Activated naive CD8-positive, alpha-beta T cell treated with anti-CD3 and anti-CD28 coated beads for 36 hours (primary cell): ENCODE measurements around the gene BHLHE40. TPM values are rescaled to one million over a fixed set of nuclear protein-coding genes. Genes with fewer than 3 reads are reported as not detected.

Experiments
- DNase-seq: peaks from one replicate; pipeline ENCODE4 v3.0.0; 2021
- H3K27ac Mint-ChIP-seq: one replicate; pipeline ENCODE4 v1.8.0; 2022; ENCODE audit warnings: mild to moderate bottlenecking, moderate library complexity, mixed read lengths
- H3K27me3 Mint-ChIP-seq: one replicate; pipeline ENCODE4 v1.8.0; 2022; ENCODE audit warnings: mild to moderate bottlenecking, mixed read lengths
- H3K36me3 Mint-ChIP-seq: one replicate; pipeline ENCODE4 v1.8.0; 2021; ENCODE audit warnings: mild to moderate bottlenecking, mixed read lengths
- H3K4me1 Mint-ChIP-seq: one replicate; pipeline ENCODE4 v1.8.0; 2021; ENCODE audit warnings: mixed read lengths
- H3K4me3 Mint-ChIP-seq: one replicate; pipeline ENCODE4 v1.8.0; 2022; ENCODE audit warnings: mild to moderate bottlenecking, moderate library complexity, mixed read lengths
- H3K9me3 Mint-ChIP-seq: one replicate; pipeline ENCODE4 v1.8.0; 2022; ENCODE audit warnings: mixed read lengths
- total RNA-seq, 2 experiments: library from RNA; stranded (reverse); gene quantifications; one replicate each; pipeline ENCODE4 v1.2.3, GENCODE V29; 2021

BHLHE40 gene
- total RNA-seq: 100 to 1,000 TPM; 292 to 294 TPM

DNA sequence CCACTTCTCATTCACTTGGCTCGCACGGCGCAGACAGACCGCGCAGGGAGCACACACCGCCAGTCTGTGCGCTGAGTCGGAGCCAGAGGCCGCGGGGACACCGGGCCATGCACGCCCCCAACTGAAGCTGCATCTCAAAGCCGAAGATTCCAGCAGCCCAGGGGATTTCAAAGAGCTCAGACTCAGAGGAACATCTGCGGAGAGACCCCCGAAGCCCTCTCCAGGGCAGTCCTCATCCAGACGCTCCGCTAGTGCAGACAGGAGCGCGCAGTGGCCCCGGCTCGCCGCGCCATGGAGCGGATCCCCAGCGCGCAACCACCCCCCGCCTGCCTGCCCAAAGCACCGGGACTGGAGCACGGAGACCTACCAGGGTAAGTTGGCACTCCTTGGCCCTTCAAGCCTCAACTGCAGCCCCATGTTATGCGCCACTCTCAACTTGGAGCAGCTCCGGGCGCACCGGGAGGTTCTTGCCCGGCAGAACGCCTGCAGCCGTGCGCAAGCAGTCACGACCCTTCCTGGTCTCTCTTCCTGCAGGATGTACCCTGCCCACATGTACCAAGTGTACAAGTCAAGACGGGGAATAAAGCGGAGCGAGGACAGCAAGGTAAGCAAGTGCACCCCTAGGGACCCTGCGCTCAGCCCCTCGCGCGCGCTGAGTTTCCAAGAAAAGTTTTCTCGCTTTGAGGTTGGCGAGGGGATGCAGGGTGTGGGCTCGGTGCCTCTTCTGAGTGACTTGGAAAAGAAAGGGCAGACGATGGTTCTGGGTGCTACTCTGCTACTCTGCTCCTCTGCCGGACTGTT, at the start of gene BHLHE40:
Gene BHLHE40, plus strand, starts transcription at position 10 of the 801 bp plus-strand sequence. Its CDS starts 282 bp downstream, at position 292.
- Mint-ChIP-seq H3K27me3 (peaks cover 16% of the 10 kb centered on the region), H3K36me3 (peaks cover 57% of the 10 kb centered on the region), H3K4me1 (peaks cover 46% of the 10 kb centered on the region), H3K4me3 (peak within 1 kb of the TSS; percentile 99), H3K27ac (peak within 1 kb of the TSS; percentile 99), H3K9me3 (no peaks in the 10 kb centered on the region)
- no peak for DNase-seq

- H3K27ac Mint-ChIP-seq: no peak overlapping the region
- H3K27me3 Mint-ChIP-seq: no peaks in the 10 kb centered on the region
- H3K4me3 Mint-ChIP-seq: no peak overlapping the region
- H3K36me3 Mint-ChIP-seq: no peaks in the 10 kb centered on the region
- peaks cover 27% of the 10 kb centered on the region for H3K4me1 Mint-ChIP-seq
- no peak for DNase-seq
- peaks cover 3% of the 10 kb centered on the region for H3K9me3 Mint-ChIP-seq
Measured at GRCh38 chr3:4930501-4930900, 48.7 kb upstream of the BHLHE40 start.

- Mint-ChIP-seq H3K27ac (no peak overlapping the region), H3K4me3 (no peak overlapping the region), H3K36me3 (no peaks in the 10 kb centered on the region), H3K9me3 (no peaks in the 10 kb centered on the region), H3K27me3 (no peaks in the 10 kb centered on the region), H3K4me1 (peaks cover 20% of the 10 kb centered on the region)
- DNase-seq: no peak
Measured at GRCh38 chr3:4934050-4934449, 45.2 kb upstream of the BHLHE40 start.

DNA sequence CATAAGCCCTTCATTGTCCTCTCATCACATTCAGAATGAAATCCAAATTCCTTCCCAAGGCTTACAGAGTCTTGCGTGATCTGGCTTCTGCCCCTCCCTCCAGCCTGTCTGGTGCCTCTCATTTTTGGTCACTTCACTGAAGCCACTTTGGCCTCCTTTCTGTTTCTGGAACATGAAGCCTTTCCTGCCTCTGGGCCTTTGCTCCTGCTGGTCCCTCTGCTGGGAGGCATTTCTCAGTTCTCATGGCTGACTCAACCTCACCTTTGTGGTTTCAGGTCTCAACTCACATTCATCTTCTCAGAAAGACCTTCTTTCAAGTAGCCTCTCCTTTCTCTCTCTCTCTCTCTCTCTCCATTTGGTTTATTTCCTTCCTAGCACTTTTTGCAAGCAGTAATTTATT, 43.9 kb upstream of the BHLHE40 start:
- no peak overlapping the region for H3K27ac Mint-ChIP-seq

DNA sequence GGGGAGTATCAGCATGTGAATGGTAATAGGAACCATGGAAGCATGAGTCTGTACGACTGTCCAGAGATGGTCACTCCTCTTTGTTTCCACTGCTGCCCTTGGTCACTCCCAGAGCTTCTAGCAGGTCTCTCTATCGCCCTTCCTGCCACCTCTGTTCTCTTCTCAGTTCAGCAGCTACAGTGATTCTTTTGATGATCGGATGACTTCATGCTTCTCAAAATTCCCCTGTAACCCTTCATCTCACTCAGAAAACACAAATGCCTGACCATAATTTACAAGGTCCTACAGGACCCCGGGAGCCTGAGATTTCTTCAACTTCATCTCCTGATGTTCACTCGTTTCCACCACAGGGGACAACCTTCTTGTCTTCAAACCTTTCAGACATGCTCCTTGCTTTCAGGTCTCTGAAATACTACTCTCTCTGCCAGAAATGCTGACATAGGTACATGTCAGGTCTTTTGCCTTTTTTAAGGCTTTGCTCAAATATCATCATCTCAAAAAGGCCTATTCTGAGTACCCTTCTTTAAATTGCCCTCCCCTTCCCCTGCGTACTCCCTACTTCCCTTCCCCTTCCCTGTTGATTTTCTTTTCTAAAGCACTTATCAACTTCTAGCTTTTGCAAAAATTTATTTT, 42.1 kb upstream of the BHLHE40 start:
- H3K36me3 Mint-ChIP-seq: peaks cover 2% of the 10 kb centered on the region
- no peaks in the 10 kb centered on the region for H3K9me3 Mint-ChIP-seq
- no peaks in the 10 kb centered on the region for H3K27me3 Mint-ChIP-seq
- peaks cover 18% of the 10 kb centered on the region for H3K4me1 Mint-ChIP-seq
- H3K27ac Mint-ChIP-seq: no peak overlapping the region
- no peak overlapping the region for H3K4me3 Mint-ChIP-seq
- no peak for DNase-seq

More for the DNA sequence above, 43.9 kb upstream of the BHLHE40 start:
- Mint-ChIP-seq H3K36me3 (peaks cover 2% of the 10 kb centered on the region), H3K9me3 (no peaks in the 10 kb centered on the region), H3K27me3 (no peaks in the 10 kb centered on the region), H3K4me3 (no peak overlapping the region), H3K4me1 (peaks cover 18% of the 10 kb centered on the region)
- DNase-seq: peak; percentile 26

- H3K36me3 Mint-ChIP-seq: peaks cover 2% of the 10 kb centered on the region
- H3K27ac Mint-ChIP-seq: no peak overlapping the region
- peaks cover 20% of the 10 kb centered on the region for H3K4me1 Mint-ChIP-seq
- DNase-seq: no peak
- no peaks in the 10 kb centered on the region for H3K27me3 Mint-ChIP-seq
- H3K4me3 Mint-ChIP-seq: no peak overlapping the region
- H3K9me3 Mint-ChIP-seq: no peaks in the 10 kb centered on the region
Measured at GRCh38 chr3:4938281-4938982, 40.8 kb upstream of the BHLHE40 start.

DNA sequence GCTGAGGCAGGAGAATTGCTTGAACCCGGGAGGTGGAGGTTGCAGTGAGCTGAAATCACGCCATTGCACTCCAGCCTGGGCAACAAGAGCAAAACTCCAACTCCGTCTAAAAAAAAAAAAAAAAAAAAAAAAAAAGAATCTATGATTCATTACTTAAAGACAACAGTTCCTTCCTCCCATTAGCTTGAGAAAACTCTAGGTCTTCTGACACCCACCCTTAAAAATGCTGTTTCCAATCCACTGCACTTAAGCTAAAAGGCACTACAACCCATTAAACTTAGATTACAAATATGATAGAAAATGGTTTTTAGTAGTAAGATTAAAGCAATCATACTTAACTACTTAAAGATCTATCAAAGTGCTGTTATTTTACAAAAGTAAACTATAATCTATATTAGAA, 40.0 kb upstream of the BHLHE40 start:
- Mint-ChIP-seq H3K4me1 (peaks cover 24% of the 10 kb centered on the region), H3K9me3 (no peaks in the 10 kb centered on the region), H3K27me3 (no peaks in the 10 kb centered on the region), H3K36me3 (peaks cover 2% of the 10 kb centered on the region), H3K4me3 (no peak overlapping the region), H3K27ac (no peak overlapping the region)
- DNase-seq: no peak

GRCh38 chr3:4940985-4941384, 38.3 kb upstream of the BHLHE40 start:
- Mint-ChIP-seq H3K27ac (no peak overlapping the region), H3K4me1 (peaks cover 15% of the 10 kb centered on the region), H3K4me3 (no peak overlapping the region), H3K9me3 (no peaks in the 10 kb centered on the region), H3K27me3 (no peaks in the 10 kb centered on the region), H3K36me3 (peaks cover 2% of the 10 kb centered on the region)
- DNase-seq: no peak

- Mint-ChIP-seq H3K4me3 (no peak overlapping the region), H3K9me3 (no peaks in the 10 kb centered on the region), H3K36me3 (peaks cover 2% of the 10 kb centered on the region), H3K4me1 (peaks cover 8% of the 10 kb centered on the region), H3K27me3 (no peaks in the 10 kb centered on the region), H3K27ac (no peak overlapping the region)
- no peak for DNase-seq
Measured at GRCh38 chr3:4943549-4943948, 35.7 kb upstream of the BHLHE40 start.

DNA sequence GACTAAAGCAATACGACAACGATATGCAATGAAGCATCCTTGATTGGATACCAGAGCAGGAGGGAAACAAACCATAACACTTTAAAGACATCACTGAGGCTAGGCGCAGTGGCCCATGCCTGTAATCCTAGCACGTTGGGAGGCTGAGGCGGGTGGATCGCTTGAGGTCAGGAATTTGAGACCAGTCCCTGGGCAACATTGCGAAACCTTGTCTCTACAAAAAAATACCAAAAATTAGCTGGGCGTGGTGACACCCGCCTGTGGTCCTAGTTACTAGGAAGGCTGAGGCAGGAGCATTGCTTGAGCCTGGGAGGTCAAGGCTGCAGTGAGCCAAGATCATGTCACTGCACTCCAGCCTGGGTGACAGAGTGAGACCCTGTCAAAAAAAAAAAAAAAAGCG, 33.9 kb upstream of the BHLHE40 start:
- no peak for DNase-seq
- H3K4me3 Mint-ChIP-seq: no peak overlapping the region
- no peaks in the 10 kb centered on the region for H3K27me3 Mint-ChIP-seq
- peaks cover 8% of the 10 kb centered on the region for H3K4me1 Mint-ChIP-seq
- no peaks in the 10 kb centered on the region for H3K9me3 Mint-ChIP-seq
- H3K27ac Mint-ChIP-seq: no peak overlapping the region
- H3K36me3 Mint-ChIP-seq: no peaks in the 10 kb centered on the region

GRCh38 chr3:4947028-4947427, 32.2 kb upstream of the BHLHE40 start:
- H3K4me1 Mint-ChIP-seq: peaks cover 8% of the 10 kb centered on the region
- H3K9me3 Mint-ChIP-seq: no peaks in the 10 kb centered on the region
- no peak overlapping the region for H3K27ac Mint-ChIP-seq
- no peak overlapping the region for H3K4me3 Mint-ChIP-seq
- H3K27me3 Mint-ChIP-seq: no peaks in the 10 kb centered on the region
- DNase-seq: no peak
- no peaks in the 10 kb centered on the region for H3K36me3 Mint-ChIP-seq

DNA sequence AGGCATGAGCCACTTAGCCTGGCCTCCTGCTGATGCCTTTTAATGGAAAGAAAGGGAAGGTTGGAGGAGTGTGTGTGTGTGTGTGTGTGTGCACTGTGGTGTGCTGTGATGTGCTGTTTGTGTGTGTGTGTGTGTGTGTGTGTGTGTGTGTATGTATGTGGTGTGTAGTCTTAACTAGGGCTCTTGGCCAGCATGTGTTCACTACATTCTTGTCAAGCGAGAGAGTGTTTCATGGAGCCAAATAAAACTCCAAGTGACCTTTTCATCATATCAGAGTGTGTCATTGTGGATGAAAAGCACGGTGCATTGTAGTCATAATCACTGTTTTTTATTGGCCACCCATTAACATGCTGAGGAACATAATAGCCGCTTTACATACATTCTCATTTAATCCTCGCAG, 30.8 kb upstream of the BHLHE40 start:
- no peaks in the 10 kb centered on the region for H3K9me3 Mint-ChIP-seq
- H3K27me3 Mint-ChIP-seq: no peaks in the 10 kb centered on the region
- no peaks in the 10 kb centered on the region for H3K36me3 Mint-ChIP-seq
- H3K4me3 Mint-ChIP-seq: no peak overlapping the region
- no peak for DNase-seq
- peaks cover 7% of the 10 kb centered on the region for H3K4me1 Mint-ChIP-seq
- no peak overlapping the region for H3K27ac Mint-ChIP-seq

GRCh38 chr3:4949004-4949403, 30.2 kb upstream of the BHLHE40 start:
- no peak overlapping the region for H3K27ac Mint-ChIP-seq
- H3K9me3 Mint-ChIP-seq: no peaks in the 10 kb centered on the region
- no peak for DNase-seq
- no peaks in the 10 kb centered on the region for H3K36me3 Mint-ChIP-seq
- H3K4me1 Mint-ChIP-seq: peaks cover 5% of the 10 kb centered on the region
- H3K4me3 Mint-ChIP-seq: no peak overlapping the region
- H3K27me3 Mint-ChIP-seq: no peaks in the 10 kb centered on the region

- Mint-ChIP-seq H3K27ac (no peak overlapping the region), H3K9me3 (no peaks in the 10 kb centered on the region), H3K4me1 (peaks cover 3% of the 10 kb centered on the region), H3K4me3 (no peak overlapping the region), H3K27me3 (no peaks in the 10 kb centered on the region), H3K36me3 (no peaks in the 10 kb centered on the region)
- no peak for DNase-seq
Measured at GRCh38 chr3:4949659-4950058, 29.6 kb upstream of the BHLHE40 start.

- H3K4me3 Mint-ChIP-seq: no peak overlapping the region
- H3K27ac Mint-ChIP-seq: no peak overlapping the region
- DNase-seq: no peak
- H3K36me3 Mint-ChIP-seq: no peaks in the 10 kb centered on the region
- peaks cover 3% of the 10 kb centered on the region for H3K4me1 Mint-ChIP-seq
- H3K27me3 Mint-ChIP-seq: no peaks in the 10 kb centered on the region
- no peaks in the 10 kb centered on the region for H3K9me3 Mint-ChIP-seq
Measured at GRCh38 chr3:4950351-4950784, 28.9 kb upstream of the BHLHE40 start.
